Measurements from ENCODE around the gene PXN.

GRCh38 chr12:120180975-120181374, 84.6 kb downstream of the PXN start:
- no peak for TF ChIP-seq CTCF (IDR thresholded peaks at IDR 0.05)
- TF ChIP-seq POLR2A (IDR thresholded peaks at IDR 0.05): no peak

All from body of pancreas (tissue), 4 donors.